Skeletal muscle tissue (tissue), 4 donors: ENCODE measurements around the gene MYO1D. TPM values are rescaled to one million over a fixed set of nuclear protein-coding genes. Genes with fewer than 3 reads are reported as not detected.
A peak's percentile ranks its signal among the peaks of the same experiment; 100 is the strongest.

Experiments
- H3K27ac ChIP-seq: one replicate; pipeline ENCODE4 v1.7.0; 2013; ENCODE audit warnings: mild to moderate bottlenecking, low read depth, low read length, inconsistent platforms
- H3K27me3 ChIP-seq, 3 donors: one replicate each; pipeline ENCODE4 v1.7.0; 2013; ENCODE audit warnings: low read length in 3 of 3; ENCODE audit not compliant: control insufficient read depth in 3 of 3, insufficient read depth in 3 of 3
- H3K36me3 ChIP-seq, 3 donors: one replicate each; pipeline ENCODE4 v1.7.0; 2013; ENCODE audit warnings: low read length in 3 of 3; ENCODE audit not compliant: control insufficient read depth in 3 of 3, insufficient read depth in 3 of 3
- H3K4me1 ChIP-seq, 3 donors: one replicate each; pipeline ENCODE4 v1.7.0; 2013; ENCODE audit warnings: low read length in 3 of 3, mild to moderate bottlenecking in 3 of 3; ENCODE audit not compliant: control insufficient read depth in 3 of 3, insufficient read depth in 3 of 3
- H3K4me3 ChIP-seq, 3 donors: one replicate each; pipeline ENCODE4 v1.7.0; 2013; ENCODE audit warnings: low read length in 3 of 3
- H3K9ac ChIP-seq, 3 donors: one replicate each; pipeline ENCODE4 v1.7.0; 2013; ENCODE audit warnings: low read length in 3 of 3, mild to moderate bottlenecking in 3 of 3, moderate library complexity in 2 of 3, low read depth in 1 of 3
- H3K9me3 ChIP-seq, 3 donors: one replicate each; pipeline ENCODE4 v1.7.0; 2013; ENCODE audit warnings: low read length in 3 of 3; ENCODE audit not compliant: control insufficient read depth in 3 of 3
- total RNA-seq: library from RNA; depleted of rRNA; stranded (reverse); fragments of >200 nt; gene quantifications from one replicate; pipeline ENCODE4 v1.2.3, GENCODE V29; 2014
- donor health status: Osteomylitis.

Gene MYO1D
- total RNA-seq, 1 donor from 2014 or later, result 15.1 TPM

GRCh38 chr17:32713081-32713480 lies 163.8 kb downstream of the MYO1D start:
- Histone ChIP-seq H3K9me3 (no peaks in the 10 kb centered on the region), H3K9ac (no peak overlapping the region), H3K36me3 (no peaks in the 10 kb centered on the region), H3K27ac (no peak overlapping the region), H3K4me3 (no peak overlapping the region), H3K27me3 (no peaks in the 10 kb centered on the region), H3K4me1 (no peaks in the 10 kb centered on the region)

- Histone ChIP-seq H3K9ac (no peak overlapping the region), H3K36me3 (no peaks in the 10 kb centered on the region), H3K9me3 (no peaks in the 10 kb centered on the region), H3K27ac (no peak overlapping the region), H3K4me1 (no peaks in the 10 kb centered on the region), H3K27me3 (no peaks in the 10 kb centered on the region), H3K4me3 (no peak overlapping the region)
These were observed 167.4 kb downstream of the MYO1D start for GRCh38 chr17:32709562-32709961.

- Histone ChIP-seq H3K27ac (no peak overlapping the region), H3K4me3 (no peak overlapping the region), H3K9ac (peak overlapping the region in 1 of 3 donors; percentile 24), H3K4me1 (no peaks in the 10 kb centered on the region), H3K9me3 (no peaks in the 10 kb centered on the region), H3K27me3 (no peaks in the 10 kb centered on the region), H3K36me3 (no peaks in the 10 kb centered on the region)
These were observed 175.1 kb downstream of the MYO1D start for GRCh38 chr17:32701871-32702270.

GRCh38 chr17:32699247-32699646 lies 177.7 kb downstream of the MYO1D start:
- no peaks in the 10 kb centered on the region for H3K27me3 ChIP-seq
- no peaks in the 10 kb centered on the region for H3K9me3 ChIP-seq
- H3K27ac ChIP-seq, result no peak overlapping the region
- H3K4me1 ChIP-seq, result no peaks in the 10 kb centered on the region
- H3K9ac ChIP-seq, result no peak overlapping the region
- H3K36me3 ChIP-seq, result no peaks in the 10 kb centered on the region
- H3K4me3 ChIP-seq, result no peak overlapping the region

- H3K9ac ChIP-seq, result no peak overlapping the region
- no peak overlapping the region for H3K4me3 ChIP-seq
- H3K36me3 ChIP-seq, result no peaks in the 10 kb centered on the region
- H3K27ac ChIP-seq, result no peak overlapping the region
- H3K27me3 ChIP-seq, result no peaks in the 10 kb centered on the region
- H3K9me3 ChIP-seq, result no peaks in the 10 kb centered on the region
- no peaks in the 10 kb centered on the region for H3K4me1 ChIP-seq
These were observed 178.9 kb downstream of the MYO1D start for GRCh38 chr17:32697728-32698625.

- Histone ChIP-seq H3K9me3 (no peaks in the 10 kb centered on the region), H3K27ac (no peak overlapping the region), H3K4me3 (no peak overlapping the region), H3K36me3 (no peaks in the 10 kb centered on the region), H3K4me1 (no peaks in the 10 kb centered on the region), H3K27me3 (no peaks in the 10 kb centered on the region), H3K9ac (no peak overlapping the region)
These were observed 180.5 kb downstream of the MYO1D start for GRCh38 chr17:32696426-32696825.

- Histone ChIP-seq H3K9me3 (no peaks in the 10 kb centered on the region), H3K36me3 (no peaks in the 10 kb centered on the region), H3K27ac (no peak overlapping the region), H3K9ac (no peak overlapping the region), H3K4me1 (no peaks in the 10 kb centered on the region), H3K27me3 (no peaks in the 10 kb centered on the region), H3K4me3 (no peak overlapping the region)
These were observed 181.1 kb downstream of the MYO1D start for GRCh38 chr17:32695864-32696263.

- Histone ChIP-seq H3K9ac (no peak overlapping the region), H3K36me3 (no peaks in the 10 kb centered on the region), H3K4me3 (no peak overlapping the region), H3K27me3 (no peaks in the 10 kb centered on the region), H3K9me3 (no peaks in the 10 kb centered on the region), H3K27ac (no peak overlapping the region), H3K4me1 (no peaks in the 10 kb centered on the region)
These were observed 183.6 kb downstream of the MYO1D start for GRCh38 chr17:32693194-32693897.

- no peak overlapping the region for H3K4me3 ChIP-seq
- H3K9ac ChIP-seq, result no peak overlapping the region
- H3K27me3 ChIP-seq, result no peaks in the 10 kb centered on the region
- H3K4me1 ChIP-seq, result no peaks in the 10 kb centered on the region
- no peak overlapping the region for H3K27ac ChIP-seq
- H3K36me3 ChIP-seq, result no peaks in the 10 kb centered on the region
- no peaks in the 10 kb centered on the region for H3K9me3 ChIP-seq
These were observed 184.7 kb downstream of the MYO1D start for GRCh38 chr17:32692179-32692578.

GRCh38 chr17:32689348-32689747 lies 187.6 kb downstream of the MYO1D start:
- Histone ChIP-seq H3K9me3 (peaks cover 0 to 5% (median 0%) of the 10 kb centered on the region in 3 donors), H3K4me1 (no peaks in the 10 kb centered on the region), H3K27me3 (no peaks in the 10 kb centered on the region), H3K27ac (no peak overlapping the region), H3K36me3 (no peaks in the 10 kb centered on the region), H3K9ac (no peak overlapping the region), H3K4me3 (no peak overlapping the region)
